ENCODE data around the gene FXYD1.

The FXYD1 gene

DNA sequence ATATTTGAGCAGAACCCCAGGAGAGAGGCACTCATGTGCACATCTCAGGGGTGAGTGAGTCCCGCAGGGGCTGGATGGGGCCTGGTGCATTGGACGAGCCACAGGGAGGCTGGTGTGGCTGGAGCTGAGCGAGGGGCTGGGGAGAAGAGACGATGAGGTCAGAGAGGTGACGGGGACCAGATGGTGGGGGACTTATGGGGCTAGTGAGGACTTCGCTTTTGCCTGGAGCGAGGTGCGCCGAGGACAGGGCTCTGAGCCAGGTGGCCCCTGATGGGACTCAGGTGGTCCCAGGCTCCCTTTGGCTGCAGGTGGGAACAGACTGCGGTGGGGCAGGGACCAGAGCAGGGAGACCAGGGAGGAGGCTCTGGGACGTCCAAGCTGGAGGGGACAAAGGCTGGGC, 29.9 kb upstream of the FXYD1 start:
- no peak for DNase-seq

DNA sequence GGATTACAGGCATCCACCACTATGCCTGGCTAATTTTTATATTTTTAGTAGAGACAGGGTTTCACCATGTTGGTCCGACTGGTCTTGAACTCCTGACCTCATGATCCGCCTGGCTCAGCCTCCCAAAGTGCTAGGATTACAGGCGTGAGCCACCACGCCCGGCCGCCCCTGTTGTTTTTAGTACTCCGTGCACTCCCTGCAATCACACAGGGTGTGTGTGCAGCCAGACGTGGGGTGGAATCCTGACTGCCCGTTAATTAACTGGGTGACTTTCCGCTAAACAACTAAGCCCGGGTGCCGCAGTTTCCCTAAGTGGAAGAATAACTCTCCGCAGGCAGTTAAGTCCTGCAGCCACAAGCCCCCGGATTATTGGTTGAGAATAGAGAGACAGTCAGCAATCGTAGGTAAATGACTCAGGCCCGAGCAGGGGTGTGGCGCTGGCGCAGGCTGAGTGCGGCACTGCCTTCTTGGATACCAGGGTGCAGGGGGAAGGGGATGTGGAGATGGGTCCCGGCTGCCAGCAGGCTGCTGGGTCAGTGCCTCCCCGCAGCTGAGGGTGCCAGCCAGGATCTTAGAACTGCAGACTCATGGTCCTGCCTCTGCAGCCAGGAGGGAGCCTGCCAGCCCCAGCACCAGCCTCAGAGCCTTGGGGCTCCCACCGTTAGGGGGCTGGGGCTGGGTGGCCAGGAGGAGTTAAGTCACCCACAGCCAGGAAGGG, 29.1 kb upstream of the FXYD1 start:
- no peak for DNase-seq

DNA sequence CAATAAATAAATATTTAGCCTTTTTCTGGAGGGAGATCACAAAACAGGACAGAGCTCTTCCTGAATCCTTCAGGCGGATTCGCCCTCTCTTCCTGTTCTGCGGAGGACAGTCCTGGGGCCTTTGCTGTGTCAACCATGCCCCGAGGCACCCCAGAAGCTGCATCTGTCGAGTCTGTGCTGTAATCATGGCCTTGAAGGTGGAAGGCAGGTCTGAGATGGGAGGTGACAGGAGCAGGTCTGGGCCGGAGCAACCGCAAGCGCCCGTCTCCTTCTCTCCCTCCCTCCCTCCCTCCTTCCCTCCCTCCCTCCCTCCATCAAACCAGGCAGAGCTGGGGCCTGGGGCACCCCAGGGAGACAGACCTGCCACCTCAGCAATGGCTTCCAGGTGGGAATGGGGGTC, 27.6 kb upstream of the FXYD1 start:
- DNase-seq, result no peak

DNA sequence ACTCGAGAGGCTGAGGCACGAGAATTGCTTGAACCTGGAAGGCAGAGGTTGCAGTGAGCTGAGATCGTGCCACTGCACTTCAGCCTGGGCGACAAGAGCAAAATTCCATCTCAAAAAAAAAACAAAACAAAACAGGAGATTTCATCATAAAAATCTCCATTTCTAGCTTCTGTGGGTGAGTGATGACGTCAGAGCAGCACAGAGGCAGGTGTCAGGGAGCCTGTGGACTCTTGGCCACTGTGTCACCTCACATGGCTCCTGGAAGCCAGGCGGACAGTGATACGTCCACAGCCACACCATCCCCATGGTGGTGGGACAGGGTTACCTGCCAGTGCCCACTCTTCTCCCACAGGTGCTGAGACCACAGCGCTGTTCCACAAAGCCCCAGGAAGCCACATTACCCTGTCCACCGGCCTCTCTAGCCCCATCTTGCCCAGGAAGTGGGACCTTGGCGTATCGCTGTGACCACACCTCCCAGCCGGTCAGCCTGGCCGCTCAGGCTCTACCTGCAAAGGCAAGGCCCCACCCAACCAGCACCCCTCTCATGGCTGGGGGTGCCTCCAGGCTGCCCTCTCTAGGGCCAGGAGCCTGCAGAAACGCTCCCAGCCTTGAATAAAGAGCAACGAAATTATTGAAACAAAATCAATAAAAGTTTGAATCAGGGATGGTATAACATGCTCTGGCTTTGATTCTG, 25.5 kb upstream of the FXYD1 start:
- no peak for DNase-seq

DNA sequence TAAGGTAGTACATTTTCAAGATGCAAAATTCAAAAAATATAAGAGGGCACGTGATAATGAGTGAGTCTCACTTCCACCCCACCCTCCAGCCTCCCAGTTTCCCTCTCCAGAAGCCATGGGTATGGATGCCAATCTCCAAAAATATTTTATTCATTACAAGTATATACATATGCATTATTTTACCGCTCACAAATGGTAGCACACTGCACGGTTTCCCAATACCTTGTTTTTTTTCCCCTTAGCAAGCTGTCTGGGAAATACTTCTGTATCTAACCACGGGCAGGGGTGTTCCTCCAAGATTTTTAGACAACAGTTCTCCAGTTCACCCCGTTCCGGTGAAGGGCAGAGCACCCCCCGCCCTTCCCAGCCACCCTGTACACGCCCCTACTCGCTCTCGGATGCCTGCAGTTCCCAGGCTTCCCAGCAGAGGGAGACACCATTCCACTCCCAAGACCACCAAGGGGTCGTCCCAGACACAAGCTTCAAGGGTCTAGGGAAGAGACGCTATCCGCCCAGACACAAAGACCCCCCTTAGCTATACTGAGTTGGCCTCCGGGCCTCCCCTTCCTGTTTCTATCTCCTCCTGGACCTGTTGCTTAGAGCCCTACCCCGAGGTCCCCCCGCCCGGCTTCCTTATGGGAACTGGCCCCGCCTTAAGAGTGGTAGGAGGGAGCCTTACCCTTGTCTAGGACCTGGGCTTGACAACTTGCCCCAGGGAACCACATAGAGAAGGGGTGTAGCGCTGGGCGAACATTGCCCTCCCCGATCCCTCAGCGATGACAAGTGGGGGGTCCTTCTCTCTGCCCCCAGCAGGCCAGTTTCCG, 24.1 kb upstream of the FXYD1 start:
- DNase-seq, result no peak

DNA sequence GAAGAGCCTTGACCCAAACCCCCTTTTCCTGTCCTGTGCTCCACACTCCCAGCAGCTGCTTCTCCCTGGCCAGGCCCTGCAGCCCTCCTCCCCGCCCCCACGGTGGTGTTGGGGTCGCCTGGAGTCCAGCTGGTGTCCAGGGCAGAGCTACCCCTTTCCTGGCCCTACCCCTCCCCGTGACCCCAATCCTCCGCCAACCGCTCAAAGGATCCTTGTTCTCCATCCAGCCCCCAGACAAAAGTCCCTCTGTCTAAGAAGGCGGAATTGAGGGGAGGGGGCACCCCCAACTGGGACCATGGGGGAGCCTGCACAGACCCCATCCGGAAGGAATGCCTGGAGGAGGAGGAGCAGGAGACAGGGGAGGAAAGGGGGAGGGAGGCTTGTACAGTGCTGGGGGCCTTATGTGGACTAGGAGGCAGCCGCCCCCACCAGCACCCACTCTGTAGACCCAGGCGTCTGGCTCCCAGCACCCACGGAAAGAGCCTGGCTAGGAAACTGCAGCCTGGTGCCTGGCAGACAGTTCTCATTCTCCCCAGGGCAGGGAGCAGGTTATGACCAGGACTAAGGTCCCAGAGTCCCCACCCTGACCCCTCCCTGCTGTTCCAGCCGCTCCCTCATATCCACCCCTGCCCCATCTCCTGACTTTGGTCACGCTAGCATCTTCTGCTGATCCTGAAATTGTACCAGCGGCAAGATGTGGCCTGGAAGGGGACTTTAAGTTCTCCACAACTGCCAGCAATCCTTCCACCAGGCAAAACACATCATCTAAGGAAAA, 23.3 kb upstream of the FXYD1 start, which contains the start of gene FXYD3:
Gene FXYD3, plus strand, starts transcription at position 647 of the 775 bp plus-strand sequence. CDS start 3,554 bp downstream, outside the sequence.
- no peak for DNase-seq

DNA sequence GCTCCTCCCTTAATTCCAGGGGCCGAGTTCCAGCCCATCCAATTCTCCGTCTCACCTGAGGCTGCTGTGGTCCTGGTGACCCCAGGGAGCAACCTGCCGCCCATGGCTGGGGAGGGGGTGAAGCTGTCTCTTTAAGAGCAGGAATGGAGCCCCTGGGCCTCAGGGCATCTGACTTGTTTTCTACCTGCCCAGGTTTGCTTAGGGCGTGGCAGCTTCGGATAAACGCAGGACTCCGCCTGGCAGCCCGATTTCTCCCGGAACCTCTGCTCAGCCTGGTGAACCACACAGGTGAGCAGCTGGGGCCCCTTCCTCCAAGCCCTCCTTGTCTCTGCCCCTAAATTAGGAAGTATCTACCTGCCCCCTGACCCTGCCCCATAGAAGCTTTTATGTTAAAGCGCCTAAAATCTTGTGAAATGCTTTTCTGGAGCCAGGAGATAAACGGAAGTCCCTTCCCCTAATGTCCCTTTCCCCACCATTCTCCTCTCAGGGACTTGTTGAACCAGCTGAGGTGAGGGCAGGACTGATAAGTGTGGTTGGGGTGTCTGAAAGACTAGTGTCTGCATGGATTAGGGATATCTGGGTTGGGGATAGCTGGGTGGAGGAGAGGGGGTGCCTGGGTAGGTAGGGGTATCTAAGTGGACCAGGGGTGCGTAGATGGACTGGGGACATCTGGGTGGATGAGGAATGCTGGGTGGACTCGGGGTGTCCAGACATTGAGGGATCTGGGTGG, 22.4 kb upstream of the FXYD1 start:
- DNase-seq, result no peak

DNA sequence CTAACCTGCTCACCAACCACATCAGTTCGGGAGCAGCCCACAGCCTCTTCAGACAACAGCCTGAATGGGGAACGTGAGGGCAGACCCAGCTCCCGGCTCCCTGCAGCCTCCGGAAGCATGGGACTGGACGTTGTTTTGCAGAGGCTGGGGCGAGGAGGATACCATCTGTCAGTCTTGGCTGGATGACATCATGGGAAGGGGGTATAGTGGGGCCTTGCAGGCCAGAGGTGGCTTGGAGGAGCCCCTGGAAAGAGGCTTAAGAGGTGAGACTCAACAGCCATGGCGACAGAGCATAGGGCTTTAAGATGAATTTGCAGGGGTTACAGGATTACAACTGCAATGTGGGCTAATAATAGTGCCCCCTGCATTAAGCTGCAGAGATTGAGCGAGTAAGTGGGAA, 21.5 kb upstream of the FXYD1 start:
- DNase-seq, result no peak

DNA sequence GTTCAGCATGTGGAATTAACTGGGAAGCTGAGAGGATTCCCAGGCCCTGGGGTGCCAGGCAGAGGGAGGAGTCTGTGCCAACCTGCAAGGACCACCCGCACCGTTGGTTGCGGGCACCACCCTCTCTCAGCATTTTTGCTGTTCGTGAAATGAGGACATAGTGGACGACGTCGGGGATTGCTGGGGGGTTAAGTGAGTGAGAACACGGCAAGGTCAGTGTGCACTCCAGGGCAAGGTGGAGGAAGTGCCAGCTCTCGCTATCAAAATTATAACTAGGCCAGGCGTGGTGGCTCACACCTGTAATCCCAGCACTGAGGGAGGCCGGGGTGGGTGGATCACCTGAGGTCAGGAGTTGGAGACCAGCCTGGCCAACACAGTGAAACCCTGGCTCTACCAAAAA, 20.8 kb upstream of the FXYD1 start:
- no peak for DNase-seq

DNA sequence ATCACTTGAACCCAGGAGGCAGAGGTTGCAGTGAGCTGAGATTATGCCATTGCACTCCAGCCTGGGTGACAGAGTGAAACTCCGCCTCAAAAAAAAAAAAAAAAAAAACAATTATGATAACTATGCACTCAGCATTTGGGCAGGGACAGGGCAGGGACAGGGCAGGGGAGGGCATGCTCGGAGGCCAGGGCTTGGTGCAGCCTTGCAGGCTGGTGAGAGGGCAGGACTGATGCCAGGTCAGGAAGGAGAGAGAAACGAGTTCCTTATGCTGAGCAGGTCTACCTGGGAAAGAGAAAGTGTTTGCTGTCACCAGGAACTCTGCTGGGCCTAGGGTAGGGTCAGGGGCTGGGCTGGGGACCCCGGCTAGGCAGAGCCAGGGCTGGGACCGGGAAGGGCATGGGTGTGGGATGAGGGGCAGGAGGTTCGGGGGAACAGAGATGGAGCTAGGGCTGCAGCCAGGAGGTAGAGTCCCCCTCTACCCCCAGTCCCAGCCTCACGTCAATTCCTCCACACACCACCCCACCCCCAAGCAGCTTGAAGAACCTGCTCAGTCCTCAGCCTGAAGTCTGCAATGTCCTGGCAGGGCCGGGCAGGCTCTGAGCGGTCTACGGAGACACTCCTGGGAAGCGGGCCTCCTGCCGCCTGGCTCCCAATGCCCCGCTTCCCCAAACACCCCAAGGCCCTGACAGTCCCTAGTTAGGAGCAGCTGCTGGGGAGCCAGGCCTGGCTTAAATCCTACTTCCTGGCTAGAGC, 20.2 kb upstream of the FXYD1 start:
- DNase-seq, result no peak

DNA sequence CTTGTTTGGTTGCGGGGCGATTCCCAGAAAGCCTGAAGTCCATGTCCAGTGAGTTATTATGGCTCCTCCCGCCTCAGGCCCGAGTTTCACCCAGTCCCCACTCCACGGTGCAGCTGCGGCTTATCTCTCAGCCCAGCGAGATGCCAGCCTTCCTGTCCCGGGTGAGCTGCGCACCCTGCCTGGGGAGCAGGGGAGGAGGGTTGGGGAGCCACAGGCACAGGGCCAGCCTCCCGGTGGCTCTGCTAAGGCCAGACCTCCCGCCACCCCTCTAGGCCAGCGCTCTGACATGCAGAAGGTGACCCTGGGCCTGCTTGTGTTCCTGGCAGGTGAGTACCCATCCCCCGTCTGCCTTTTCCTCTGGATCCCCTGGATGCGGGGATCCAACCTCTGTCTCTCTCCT, 19.5 kb upstream of the FXYD1 start:
- DNase-seq, result no peak

DNA sequence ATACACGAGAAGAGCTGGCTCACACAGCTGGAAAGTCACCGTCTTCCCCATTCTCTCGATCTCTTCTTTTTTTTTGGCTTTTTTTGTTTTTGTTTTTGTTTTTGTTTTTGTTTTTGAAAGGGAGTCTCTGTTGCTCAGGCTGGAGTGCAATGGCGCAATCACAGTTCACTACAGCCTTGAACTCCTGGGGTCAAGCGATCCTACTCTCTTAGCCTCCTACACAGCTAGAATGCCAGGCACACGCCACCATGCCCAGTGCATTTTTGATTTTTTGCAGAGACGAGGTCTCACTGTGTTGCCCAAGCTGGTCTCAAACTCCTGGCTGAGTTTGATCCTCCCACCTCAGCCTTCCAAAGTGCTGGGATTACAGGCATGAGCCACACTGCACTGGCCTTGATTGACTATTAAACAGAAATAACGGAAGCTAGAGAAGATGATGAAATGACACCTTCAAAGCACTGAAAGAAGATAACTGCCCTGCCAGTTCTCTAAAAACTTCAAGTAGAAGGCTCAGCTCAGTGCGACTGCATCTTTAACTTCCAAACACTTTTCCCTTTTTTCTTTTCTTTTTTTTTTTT, 19.0 kb upstream of the FXYD1 start:
- no peak for DNase-seq

DNA sequence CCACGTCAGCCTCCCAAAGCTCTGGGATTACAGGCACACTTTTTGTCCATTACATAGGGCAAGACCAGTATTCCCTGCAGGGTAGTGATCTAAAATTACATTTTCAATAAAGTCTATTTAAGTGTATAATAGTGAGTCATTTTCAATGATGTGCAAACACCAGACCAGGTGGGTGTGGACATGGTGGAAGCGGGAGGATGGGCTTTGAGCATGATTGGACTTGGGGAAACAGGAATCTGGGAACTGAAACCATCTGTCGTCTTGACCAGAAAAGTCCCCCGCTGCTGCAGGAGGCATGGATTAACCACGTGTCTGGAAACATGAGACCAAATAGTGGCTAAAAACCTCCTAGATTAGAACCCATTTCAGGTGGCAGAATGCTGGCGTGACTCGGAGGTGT, 18.1 kb upstream of the FXYD1 start:
- DNase-seq, result no peak

DNA sequence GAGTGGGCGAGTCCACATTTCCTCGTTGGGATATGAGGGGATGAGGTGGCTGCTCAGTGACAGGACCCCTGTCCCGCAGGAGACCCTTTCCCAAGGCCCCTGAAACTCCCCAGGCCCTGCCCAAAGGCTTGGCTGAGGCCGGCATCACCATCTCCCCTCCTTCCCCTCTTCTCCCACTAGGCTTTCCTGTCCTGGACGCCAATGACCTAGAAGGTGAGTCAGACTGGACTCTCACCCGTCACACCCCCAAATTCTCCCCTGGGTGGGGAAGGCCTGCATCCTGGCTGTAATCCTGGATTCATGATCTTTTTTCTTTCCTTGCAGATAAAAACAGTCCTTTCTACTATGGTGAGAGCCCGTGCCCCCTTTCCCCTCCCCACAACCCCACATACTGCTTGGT, 17.7 kb upstream of the FXYD1 start:
- DNase-seq, result no peak

DNA sequence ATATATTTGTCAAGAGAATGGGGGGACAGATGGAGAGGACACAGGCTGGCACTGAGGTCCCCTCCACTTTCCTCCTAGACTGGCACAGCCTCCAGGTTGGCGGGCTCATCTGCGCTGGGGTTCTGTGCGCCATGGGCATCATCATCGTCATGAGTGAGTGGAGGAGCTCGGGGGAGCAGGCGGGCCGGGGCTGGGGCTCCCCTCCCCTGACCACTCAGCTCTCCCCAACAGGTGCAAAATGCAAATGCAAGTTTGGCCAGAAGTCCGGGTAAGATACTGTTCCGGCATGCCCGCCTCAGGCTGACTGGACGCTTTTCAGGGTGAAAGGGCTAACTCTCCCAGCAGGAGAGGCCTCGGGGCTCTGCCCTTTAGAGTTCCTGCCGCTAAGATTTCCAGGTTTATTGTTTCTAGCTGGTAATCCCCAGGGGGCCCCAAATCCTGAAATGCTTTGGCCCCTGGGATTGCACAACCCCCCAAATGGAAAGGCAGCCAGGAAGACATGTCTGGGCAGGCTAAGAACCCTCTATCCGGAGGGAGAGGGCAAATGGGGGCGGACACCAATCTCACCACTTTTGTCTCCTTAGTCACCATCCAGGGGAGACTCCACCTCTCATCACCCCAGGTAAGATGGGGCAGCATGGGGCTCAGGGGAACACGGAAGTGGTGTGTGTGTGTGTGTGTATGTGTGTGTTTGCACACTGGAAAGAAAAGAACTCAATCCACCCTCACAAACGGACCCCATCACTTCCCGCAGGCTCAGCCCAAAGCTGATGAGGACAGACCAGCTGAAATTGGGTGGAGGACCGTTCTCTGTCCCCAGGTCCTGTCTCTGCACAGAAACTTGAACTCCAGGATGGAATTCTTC, 15.7 kb upstream of the FXYD1 start:
- DNase-seq, result no peak

DNA sequence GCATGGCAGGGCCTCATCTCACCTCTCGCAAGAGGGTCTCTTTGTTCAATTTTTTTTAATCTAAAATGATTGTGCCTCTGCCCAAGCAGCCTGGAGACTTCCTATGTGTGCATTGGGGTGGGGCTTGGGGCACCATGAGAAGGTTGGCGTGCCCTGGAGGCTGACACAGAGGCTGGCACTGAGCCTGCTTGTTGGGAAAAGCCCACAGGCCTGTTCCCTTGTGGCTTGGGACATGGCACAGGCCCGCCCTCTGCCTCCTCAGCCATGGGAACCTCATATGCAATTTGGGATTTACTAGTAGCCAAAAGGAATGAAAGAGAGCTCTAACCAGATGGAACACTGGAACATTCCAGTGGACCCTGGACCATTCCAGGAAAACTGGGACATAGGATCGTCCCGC, 15.1 kb upstream of the FXYD1 start:
- DNase-seq, result no peak

DNA sequence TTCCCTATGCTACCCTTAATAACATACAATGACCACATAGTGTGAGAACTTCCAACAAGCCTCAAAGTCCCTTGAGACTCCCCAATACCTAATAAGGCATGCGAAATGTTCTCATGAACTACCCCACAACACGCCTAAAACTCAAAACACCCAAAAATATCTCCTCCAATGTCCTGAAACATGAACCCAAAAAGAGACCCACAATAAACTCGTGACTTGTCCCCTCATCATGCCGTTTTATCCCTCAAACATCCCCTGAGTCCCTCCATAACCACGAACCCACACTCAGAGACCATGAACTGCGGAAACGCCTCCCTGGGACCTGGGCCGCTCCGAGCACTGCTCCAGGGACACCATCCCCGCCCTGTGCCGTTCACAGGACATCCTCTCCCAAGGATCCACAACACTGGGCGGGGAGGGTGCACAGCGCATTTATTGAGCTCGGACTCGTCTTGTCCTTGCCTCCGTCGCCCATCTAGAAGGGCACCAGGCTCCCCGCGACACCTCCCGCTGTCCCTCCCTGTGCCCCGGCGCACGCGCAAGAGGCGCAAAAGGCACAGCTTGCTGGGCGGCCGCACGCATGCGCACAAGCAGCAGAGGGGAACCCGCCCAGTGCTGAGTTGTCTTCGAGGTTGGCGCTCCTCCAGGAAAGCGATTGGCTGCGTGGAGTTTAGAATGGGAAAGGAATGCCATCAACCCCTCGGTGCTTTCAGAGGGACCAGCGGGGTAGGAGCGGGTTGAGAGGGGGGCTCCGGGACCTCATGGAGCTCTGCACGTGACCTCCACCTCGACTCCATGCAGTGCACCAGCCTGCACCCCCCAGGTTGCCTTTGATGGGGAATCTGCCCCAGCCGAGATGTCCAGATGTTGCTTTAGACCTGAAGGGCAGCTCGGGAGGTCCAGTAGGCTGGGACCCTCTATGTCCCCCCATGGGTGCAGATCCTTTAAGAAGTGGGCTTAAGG, 14.2 kb upstream of the FXYD1 start:
- DNase-seq, result no peak

DNA sequence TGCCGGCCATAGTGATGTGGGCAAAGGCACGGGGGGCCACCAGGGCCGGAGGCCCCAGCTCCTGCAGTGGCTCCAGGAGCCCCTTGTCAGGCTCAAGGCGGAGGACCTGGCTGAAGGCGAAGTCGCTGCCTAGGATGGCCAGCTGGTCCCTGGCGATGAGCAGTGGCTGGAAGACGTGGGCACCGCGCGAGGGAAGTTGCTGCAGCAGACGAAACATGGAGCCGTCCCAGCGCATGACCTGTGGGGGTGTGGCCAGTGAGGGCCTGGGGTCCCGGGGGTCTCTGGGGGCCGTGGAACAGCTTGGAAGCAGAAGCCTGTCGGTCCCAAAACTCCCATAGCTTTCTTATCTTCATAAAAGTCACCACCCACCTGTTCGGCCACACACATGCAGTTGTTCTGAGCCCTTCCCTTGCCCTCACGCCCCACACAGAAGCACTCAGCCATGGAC, 13.3 kb upstream of the FXYD1 start:
- no peak for DNase-seq

Data from NK-92 treated with Interleukin-12 subunit alpha and Interleukin-12 subunit beta, amount 100 ng/mL, for 24 hours (cell line).